NT2/D1 (cell line): ENCODE results near the gene PHYHD1.
"Not testable (repeated sequence)": the region's sequence is repeated elsewhere in the genome, so short reads cannot be mapped to it uniquely, and the experiment has no call there.

Experiments
- SUZ12 ChIP-seq: IDR thresholded peaks from 2 replicates; pipeline ENCODE4 v1.6.1; 2011; ENCODE audit not compliant: insufficient read length, insufficient read depth; ENCODE audit errors: extremely low read depth
- YY1 ChIP-seq: IDR thresholded peaks from 2 replicates; pipeline ENCODE4 v1.6.1; 2011; ENCODE audit not compliant: insufficient read length, insufficient read depth

- TF ChIP-seq SUZ12, YY1: not testable (repeated sequence)
Measured at GRCh38 chr9:128961403-128961802, 40.6 kb downstream of the PHYHD1 start.
